Pancreas (tissue), 10 donors: Measurements from ENCODE around the gene ENO3. TPM values are rescaled to one million over a fixed set of nuclear protein-coding genes. Genes with fewer than 3 reads are reported as not detected.

Source experiments
- ATAC-seq, 4 donors: fragments of 200-7000 bp; cut with Tn5 transposase; one replicate each; pipeline versions ENCODE4 v1.8.0 to v1.9.1; 2020; ENCODE audit warnings: mild to moderate bottlenecking in 4 of 4, moderate library complexity in 4 of 4
- DNase-seq, 6 donors: peaks; one replicate each; pipeline ENCODE4 v3.0.0-alpha.2; 2020
- FAIRE-seq: peaks from 2 replicates; lab custom pipeline; 2012; peaks lifted over from hg19 to GRCh38; lab: Jason Lieb, UNC
- H3K27ac ChIP-seq, 4 donors: fragments of 200-600 bp; sonication (generic); 1 replicate in 3 of 4; 2 replicates in 1 of 4; pipeline versions ENCODE4 v1.5.0 to v1.8.0; 2020
- H3K27me3 ChIP-seq, 4 donors: fragments of 200-600 bp; one replicate each; pipeline ENCODE4 v1.8.0; 2021
- H3K36me3 ChIP-seq, 3 donors: fragments of 200-600 bp; sonication (generic) in 1 of 3; one replicate each; pipeline versions ENCODE4 v1.5.0 to v1.8.0; 2020 to 2021
- H3K4me1 ChIP-seq, 3 donors: fragments of 200-600 bp; one replicate each; pipeline ENCODE4 v1.8.0; 2021
- H3K4me3 ChIP-seq, 4 donors: fragments of 200-600 bp; sonication (generic) in 2 of 4; one replicate each; pipeline versions ENCODE4 v1.5.0 to v1.8.0; 2020 to 2021
- H3K9me3 ChIP-seq, 4 donors: fragments of 200-600 bp; one replicate each; pipeline ENCODE4 v1.8.0; 2021
- CTCF ChIP-seq, 4 donors: fragments of 200-600 bp; sonication (generic) in 3 of 4; IDR thresholded peaks; one replicate each; pipeline versions ENCODE4 v1.5.0 to v1.8.0; 2021; ENCODE audit warnings: antibody characterized with exemption in 4 of 4
- WGBS, 2 donors: extraction: QIAGEN DNeasy Blood & Tissue Kit; methylation state at CpG; one replicate each; pipeline ENCODE4 v1.1.7; 2013; 5-methylcytosine and 5-hydroxymethylcytosine counted together
- intact Hi-C, 3 donors: fragments of 100-400 bp; cut with DNase I; formaldehyde crosslinking; loops; one replicate each; pipeline versions ENCODE4 v1.11.1 to v1.14.2; 2022
- microRNA-seq, 2 donors: library from miRNA; unstranded; fragments of <30 nt; microRNA quantifications; one replicate each; pipeline versions ENCODE4 to v1.1.0, GENCODE V29; 2019 to 2020
- polyA plus RNA-seq, 2 donors: library from polyadenylated mRNA; stranded (reverse); fragments of 200-250 nt; gene quantifications; one replicate each; pipeline ENCODE4 v1.2.3, GENCODE V29; 2013
- total RNA-seq, 6 donors: library from RNA; stranded (reverse); fragmentation: NEBNext Ultra II Directional in 4 of 6; extraction: Animal tissue kit (Norgen Biotek cat#: 25700) in 4 of 6; gene quantifications; one replicate each; pipeline versions ENCODE4 v1.2.1 to v1.2.4, GENCODE V29; 2021 to 2023
- donor health status: healthy with polysubstance abuse.
- donor health status: DM: no; HTN: no; CAD: no; lungs with moderate emphysema.
- donor health status: DM: no; HTN: no; CAD: no.
- donor health status: control.
- donor health status: control.
- donor health status: Bipolar disorder and iron deficiency.
- donor health status: DM: yes; HTN: yes; CAD: no.
- donor health status: DM: no; HTN: no; CAD: no.
- donor health status: DM: no; HTN: no; CAD: no.
- donor health status: DM: yes; HTN: yes; CAD: no.

The ENO3 gene
- total and polyA plus RNA-seq, 8 donors, result 1.5 to 20.3 (median 2.6) TPM

GRCh38 chr17:5002121-5002788 lies 51.3 kb downstream of the ENO3 start:
- Histone ChIP-seq H3K4me1 (peaks cover 4 to 15% (median 5%) of the 10 kb centered on the region in 3 donors), H3K27me3 (no peaks in the 10 kb centered on the region), H3K4me3 (no peak overlapping the region), H3K9me3 (no peaks in the 10 kb centered on the region), H3K36me3 (peaks cover 8 to 53% (median 32%) of the 10 kb centered on the region in 3 donors), H3K27ac (no peak overlapping the region)
- ATAC-seq, result no peak
- 93% methylated on average over 20 of the region's 20 CpGs for WGBS, 2 donors
- FAIRE-seq, result no peak
- TF ChIP-seq CTCF (IDR thresholded peaks at IDR 0.05), result no peak
- intact Hi-C loops, result no loop called here
- DNase-seq, result no peak

- FAIRE-seq (no peak), ATAC-seq (no peak), DNase-seq (no peak)
- intact Hi-C loops, result no loop called here
- Histone ChIP-seq H3K4me3 (no peak overlapping the region), H3K9me3 (no peaks in the 10 kb centered on the region), H3K27me3 (no peaks in the 10 kb centered on the region), H3K36me3 (peaks cover 8 to 60% (median 35%) of the 10 kb centered on the region in 3 donors), H3K27ac (no peak overlapping the region), H3K4me1 (peaks cover 4 to 15% (median 5%) of the 10 kb centered on the region in 3 donors)
- WGBS, 2 donors, result 95 to 96% methylated on average over 18 of the region's 18 CpGs
- no peak for TF ChIP-seq CTCF (IDR thresholded peaks at IDR 0.05)
Measured at GRCh38 chr17:5003214-5003867, 52.4 kb downstream of the ENO3 start.

Small RNA genes lying within 50 kb of the gene (microRNA-seq; reads per million reads assigned to microRNA genes)
- gene MIR6864 (0 reads per million in 2 donors), gene MIR6865 (0.39 to 0.59 reads per million in 2 donors)

Other genes with a start within 250 kb of the ENO3 start
- 10 to 100 TPM; 15.9 to 31.2 (median 21.5) TPM for gene PELP1, start 247.0 kb upstream of the ENO3 start, total RNA-seq
- 10 to 100 TPM; 34.6 to 38.0 TPM for gene PELP1, start 247.0 kb upstream of the ENO3 start, polyA plus RNA-seq
- gene ARRB2, start 240.5 kb upstream of the ENO3 start, total RNA-seq, result 10 to 100 TPM; 11.2 to 49.6 (median 15.1) TPM
- 10 to 100 TPM; 21.3 to 22.2 TPM for gene ARRB2, start 240.5 kb upstream of the ENO3 start, polyA plus RNA-seq
- 10 to 100 TPM in 4 of 6 donors, 1 to 10 TPM in 2; 8.6 to 11.6 (median 10.7) TPM for gene MED11, start 219.7 kb upstream of the ENO3 start, total RNA-seq
- 10 to 100 TPM; 26.0 to 31.1 TPM for gene MED11, start 219.7 kb upstream of the ENO3 start, polyA plus RNA-seq
- gene ZMYND15, start 211.3 kb upstream of the ENO3 start, total RNA-seq, result 1 to 10 TPM in 2 of 6 donors, under 1 TPM in 4; 0.39 to 3.2 (median 0.69) TPM
- 1 to 10 TPM; 1.6 to 3.0 TPM for gene ZMYND15, start 211.3 kb upstream of the ENO3 start, polyA plus RNA-seq
- 10 to 100 TPM in 3 of 6 donors, 1 to 10 TPM in 3; 7.6 to 55.6 (median 10.0) TPM for gene CXCL16, start 211.2 kb upstream of the ENO3 start, total RNA-seq
- gene CXCL16, start 211.2 kb upstream of the ENO3 start, polyA plus RNA-seq, result 10 to 100 TPM in 1 of 2 donors, 1 to 10 TPM in 1; 7.9 to 12.9 TPM
- gene TM4SF5, start 179.2 kb upstream of the ENO3 start, total RNA-seq, result 1 to 10 TPM in 1 of 6 donors, under 1 TPM in 3, not detected in 2; 0.31 to 1.2 (median 0.61) TPM
- gene TM4SF5, start 179.2 kb upstream of the ENO3 start, polyA plus RNA-seq, result under 1 TPM; 0.46 to 0.77 TPM
- 1 to 10 TPM in 3 of 6 donors, under 1 TPM in 2, not detected in 1; 0.28 to 2.2 (median 1.2) TPM for gene VMO1, start 164.8 kb upstream of the ENO3 start, total RNA-seq
- gene VMO1, start 164.8 kb upstream of the ENO3 start, polyA plus RNA-seq, result 1 to 10 TPM in 1 of 2 donors, under 1 TPM in 1; 0.87 to 1.6 TPM
- gene GLTPD2, start 162.2 kb upstream of the ENO3 start, total RNA-seq, result under 1 TPM in 1 of 6 donors, not detected in 5; 0.39 TPM
- under 1 TPM in 1 of 2 donors, not detected in 1; 0.23 TPM for gene GLTPD2, start 162.2 kb upstream of the ENO3 start, polyA plus RNA-seq
- 10 to 100 TPM; 31.3 to 55.4 (median 46.1) TPM for gene PSMB6, start 155.0 kb upstream of the ENO3 start, total RNA-seq
- 100 to 1,000 TPM in 1 of 2 donors, 10 to 100 TPM in 1; 53.1 to 103 TPM for gene PSMB6, start 155.0 kb upstream of the ENO3 start, polyA plus RNA-seq
- gene PLD2, start 144.0 kb upstream of the ENO3 start, total RNA-seq, result 10 to 100 TPM; 11.7 to 26.1 (median 17.9) TPM
- 10 to 100 TPM; 24.5 to 25.8 TPM for gene PLD2, start 144.0 kb upstream of the ENO3 start, polyA plus RNA-seq
- gene MINK1, start 117.8 kb upstream of the ENO3 start, total RNA-seq, result 10 to 100 TPM; 39.6 to 70.3 (median 44.0) TPM
- 10 to 100 TPM; 62.3 to 79.3 TPM for gene MINK1, start 117.8 kb upstream of the ENO3 start, polyA plus RNA-seq
- 1 to 10 TPM; 2.8 to 6.9 (median 3.1) TPM for gene C17orf107, start 51.6 kb upstream of the ENO3 start, total RNA-seq
- 1 to 10 TPM; 1.9 to 2.7 TPM for gene C17orf107, start 51.6 kb upstream of the ENO3 start, polyA plus RNA-seq
- gene CHRNE, start 48.0 kb upstream of the ENO3 start, total RNA-seq, result 1 to 10 TPM in 5 of 6 donors, under 1 TPM in 1; 0.76 to 2.0 (median 1.5) TPM
- 1 to 10 TPM in 1 of 2 donors, under 1 TPM in 1; 0.77 to 1.1 TPM for gene CHRNE, start 48.0 kb upstream of the ENO3 start, polyA plus RNA-seq
- under 1 TPM in 3 of 6 donors, not detected in 3; 0.06 to 0.37 (median 0.15) TPM for gene GP1BA, start 18.8 kb upstream of the ENO3 start, total RNA-seq
- under 1 TPM in 1 of 2 donors, not detected in 1; 0.11 TPM for gene GP1BA, start 18.8 kb upstream of the ENO3 start, polyA plus RNA-seq
- gene SLC25A11, start 11.1 kb upstream of the ENO3 start, total RNA-seq, result 10 to 100 TPM; 10.9 to 23.3 (median 21.4) TPM
- gene SLC25A11, start 11.1 kb upstream of the ENO3 start, polyA plus RNA-seq, result 10 to 100 TPM; 20.6 to 25.5 TPM
- gene RNF167, start 10.9 kb upstream of the ENO3 start, total RNA-seq, result 10 to 100 TPM; 40.8 to 64.5 (median 46.7) TPM
- 100 to 1,000 TPM; 102 to 118 TPM for gene RNF167, start 10.9 kb upstream of the ENO3 start, polyA plus RNA-seq
- 100 to 1,000 TPM in 4 of 6 donors, 10 to 100 TPM in 2; 63.6 to 195 (median 125) TPM for gene PFN1, start 2.6 kb upstream of the ENO3 start, total RNA-seq
- 100 to 1,000 TPM; 148 to 162 TPM for gene PFN1, start 2.6 kb upstream of the ENO3 start, polyA plus RNA-seq
- 10 to 100 TPM; 15.8 to 31.7 (median 23.8) TPM for gene SPAG7, start 16.7 kb downstream of the ENO3 start, total RNA-seq
- 10 to 100 TPM; 40.3 to 58.4 TPM for gene SPAG7, start 16.7 kb downstream of the ENO3 start, polyA plus RNA-seq
- gene CAMTA2, start 36.6 kb downstream of the ENO3 start, total RNA-seq, result 10 to 100 TPM; 13.6 to 28.0 (median 19.8) TPM
- gene CAMTA2, start 36.6 kb downstream of the ENO3 start, polyA plus RNA-seq, result 10 to 100 TPM; 68.1 to 86.3 TPM
- under 1 TPM; 0.28 to 0.81 (median 0.34) TPM for gene INCA1, start 46.4 kb downstream of the ENO3 start, total RNA-seq
- gene INCA1, start 46.4 kb downstream of the ENO3 start, polyA plus RNA-seq, result 1 to 10 TPM; 1.8 to 2.4 TPM
- gene KIF1C, start 46.8 kb downstream of the ENO3 start, total RNA-seq, result 100 to 1,000 TPM in 1 of 6 donors, 10 to 100 TPM in 5; 72.8 to 103 (median 78.7) TPM
- 10 to 100 TPM; 22.3 to 41.6 TPM for gene KIF1C, start 46.8 kb downstream of the ENO3 start, polyA plus RNA-seq
- not detected for gene SLC52A1, start 84.3 kb downstream of the ENO3 start, total RNA-seq
- under 1 TPM in 1 of 2 donors, not detected in 1; 0.08 TPM for gene SLC52A1, start 84.3 kb downstream of the ENO3 start, polyA plus RNA-seq
- 1 to 10 TPM; 2.7 to 5.2 (median 3.5) TPM for gene ZFP3, start 127.3 kb downstream of the ENO3 start, total RNA-seq
- gene ZFP3, start 127.3 kb downstream of the ENO3 start, polyA plus RNA-seq, result 1 to 10 TPM; 1.9 to 3.2 TPM
- 1 to 10 TPM; 2.8 to 5.5 (median 3.6) TPM for gene ZNF232, start 160.8 kb downstream of the ENO3 start, total RNA-seq
- 1 to 10 TPM; 5.8 to 7.1 TPM for gene ZNF232, start 160.8 kb downstream of the ENO3 start, polyA plus RNA-seq
- under 1 TPM; 0.03 to 0.09 (median 0.05) TPM for gene USP6, start 164.9 kb downstream of the ENO3 start, total RNA-seq
- under 1 TPM; 0.04 to 0.09 TPM for gene USP6, start 164.9 kb downstream of the ENO3 start, polyA plus RNA-seq
- 1 to 10 TPM; 2.5 to 6.9 (median 3.1) TPM for gene ZNF594, start 240.7 kb downstream of the ENO3 start, total RNA-seq
- 1 to 10 TPM; 2.0 to 2.9 TPM for gene ZNF594, start 240.7 kb downstream of the ENO3 start, polyA plus RNA-seq